Stimulated activated CD8-positive, alpha-beta memory T cell treated with anti-CD3 and anti-CD28 coated beads, Interleukin-2, amount 100 ng/mL, for 1 hour (primary cell): ENCODE results near the gene NOX3.
"Not testable (repeated sequence)": the region's sequence is repeated elsewhere in the genome, so short reads cannot be mapped to it uniquely, and the experiment has no call there.

Source experiments
- DNase-seq, 2 donors: peaks; one replicate each; pipeline ENCODE4 v3.0.0-alpha.2; 2020; ENCODE audit warnings: low read depth in 2 of 2

Gene NOX3

GRCh38 chr6:155468543-155468942 lies 12.9 kb upstream of the NOX3 start:
- DNase-seq, result not testable (repeated sequence)

- DNase-seq, result no peak
Measured at GRCh38 chr6:155466539-155466938, 10.9 kb upstream of the NOX3 start.

GRCh38 chr6:155461556-155461955 lies 5.9 kb upstream of the NOX3 start:
- DNase-seq, result no peak

GRCh38 chr6:155454471-155454870 lies 1.2 kb downstream of the NOX3 start:
- DNase-seq, result no peak

- no peak for DNase-seq
Measured at GRCh38 chr6:155454008-155454407, 1.6 kb downstream of the NOX3 start.

GRCh38 chr6:155452576-155452975 lies 3.1 kb downstream of the NOX3 start:
- no peak for DNase-seq

GRCh38 chr6:155451530-155451929 lies 4.1 kb downstream of the NOX3 start:
- not testable (repeated sequence) for DNase-seq

GRCh38 chr6:155450240-155450581 lies 5.4 kb downstream of the NOX3 start:
- DNase-seq, result no peak

GRCh38 chr6:155449450-155450239 lies 6.0 kb downstream of the NOX3 start:
- DNase-seq, result no peak

GRCh38 chr6:155448668-155449449 lies 6.8 kb downstream of the NOX3 start:
- DNase-seq, result no peak

- DNase-seq, result no peak
Measured at GRCh38 chr6:155447949-155448348, 7.7 kb downstream of the NOX3 start.

GRCh38 chr6:155444952-155445903 lies 10.4 kb downstream of the NOX3 start:
- DNase-seq, result no peak

- DNase-seq, result no peak
Measured at GRCh38 chr6:155444120-155444917, 11.3 kb downstream of the NOX3 start.

GRCh38 chr6:155443168-155443567 lies 12.5 kb downstream of the NOX3 start:
- no peak for DNase-seq

- DNase-seq, result no peak
Measured at GRCh38 chr6:155442562-155442961, 13.1 kb downstream of the NOX3 start.

- no peak for DNase-seq
Measured at GRCh38 chr6:155441112-155441465, 14.6 kb downstream of the NOX3 start.

- no peak for DNase-seq
Measured at GRCh38 chr6:155440398-155441111, 15.1 kb downstream of the NOX3 start.

GRCh38 chr6:155439376-155439775 lies 16.3 kb downstream of the NOX3 start:
- no peak for DNase-seq

- DNase-seq, result no peak
Measured at GRCh38 chr6:155436981-155437749, 18.5 kb downstream of the NOX3 start.
